Stomach (tissue), 9 donors: ENCODE measurements around the gene FAM120B. TPM values are rescaled to one million over a fixed set of nuclear protein-coding genes. Genes with fewer than 3 reads are reported as not detected.

ENCODE experiments used
- DNase-seq, 2 donors: peaks; one replicate each; pipeline versions ENCODE4 v3.0.0 to v3.0.0-alpha.2; 2013 to 2019
- H3K27ac ChIP-seq, 5 donors: fragments of 200-600 bp in 4 of 5; sonication (generic) in 4 of 5; one replicate each; pipeline ENCODE4 v1.5.1; 2013 to 2019; ENCODE audit warnings: mild to moderate bottlenecking in 1 of 5, moderate library complexity in 1 of 5
- H3K27me3 ChIP-seq, 3 donors: fragments of 200-600 bp; sonication (generic); one replicate each; pipeline ENCODE4 v1.5.1; 2017 to 2019; ENCODE audit warnings: mixed run types in 1 of 3
- H3K36me3 ChIP-seq, 4 donors: fragments of 200-600 bp; sonication (generic); 1 replicate in 3 of 4; 2 replicates in 1 of 4; pipeline ENCODE4 v1.5.1; 2016 to 2019
- H3K4me1 ChIP-seq, 4 donors: fragments of 200-600 bp; sonication (generic); one replicate each; pipeline ENCODE4 v1.5.1; 2016 to 2019
- H3K4me3 ChIP-seq, 4 donors: fragments of 200-600 bp; sonication (generic) in 3 of 4; one replicate each; pipeline ENCODE4 v1.5.1; 2016 to 2019; ENCODE audit warnings: mild to moderate bottlenecking in 1 of 4
- H3K9me3 ChIP-seq, 4 donors: fragments of 200-600 bp; sonication (generic); one replicate each; pipeline ENCODE4 v1.5.1; 2016 to 2019
- CTCF ChIP-seq, 7 experiments: fragments of 450-650 bp in 4 of 7; fragments of 200-600 bp in 3 of 7; sonication (generic) in 3 of 7; IDR thresholded peaks; one replicate each; pipeline ENCODE4 v1.5.1; 2016 to 2019; ENCODE audit warnings: antibody characterized with exemption in 7 of 7, control low read depth in 2 of 7, mild to moderate bottlenecking in 1 of 7
- EP300 ChIP-seq: sonication (generic); formaldehyde crosslinking; IDR thresholded peaks from one replicate; pipeline ENCODE4 v1.6.1; 2017; ENCODE audit warnings: antibody characterized with exemption
- POLR2A ChIP-seq, 4 donors: fragments of 450-650 bp; IDR thresholded peaks; one replicate each; pipeline ENCODE4 v1.6.1; 2016; ENCODE audit warnings: antibody characterized with exemption in 4 of 4, control low read depth in 2 of 4, mild to moderate bottlenecking in 1 of 4, moderate library complexity in 1 of 4
- POLR2AphosphoS5 ChIP-seq, 3 donors: sonication (generic); formaldehyde crosslinking; IDR thresholded peaks; one replicate each; pipeline ENCODE4 v1.6.1; 2016; ENCODE audit warnings: antibody characterized with exemption in 3 of 3
- WGBS, 5 donors: extraction: QIAGEN DNeasy Blood & Tissue Kit in 3 of 5; methylation state at CpG; one replicate each; pipeline versions ENCODE4 v1.1.5 to v1.1.7; 2013 to 2018; 5-methylcytosine and 5-hydroxymethylcytosine counted together
- intact Hi-C: fragments of 100-400 bp; cut with DNase I; formaldehyde crosslinking; loops from one replicate; pipeline ENCODE4 v1.15.1; 2023; ENCODE audit warnings: low total_unique reads
- polyA plus RNA-seq, 3 donors: library from polyadenylated mRNA; stranded (reverse); fragments of 200-250 nt; gene quantifications; one replicate each; pipeline ENCODE4 v1.2.3, GENCODE V29; 2013
- total RNA-seq, 5 donors: library from RNA; depleted of rRNA; stranded (reverse); fragments of >200 nt; gene quantifications; one replicate each; pipeline versions ENCODE4 v1.1.0 to v1.2.3, GENCODE V29; 2014 to 2016
- donor health status: healthy with polysubstance abuse.
- donor health status: Bipolar disorder and iron deficiency.
- donor health status: healthy.

Gene FAM120B
- total and polyA plus RNA-seq, 8 donors: 6.4 to 66.5 (median 27.3) TPM

GRCh38 chr6:170357812-170358211 is 51.3 kb downstream of the FAM120B start:
- no peak overlapping the region for H3K27ac ChIP-seq
- WGBS, 5 donors: 91 to 97% (median 92%) methylated on average over 5 of the region's 5 CpGs
- no peak for DNase-seq

GRCh38 chr6:170358496-170358895 is 51.9 kb downstream of the FAM120B start:
- peak in 1 of 2 donors; percentile 74 for DNase-seq
- Histone ChIP-seq H3K9me3 (no peaks in the 10 kb centered on the region), H3K36me3 (peaks cover 10 to 82% (median 77%) of the 10 kb centered on the region in 4 donors), H3K27ac (peak overlapping the region in 1 of 5 donors; percentile 20), H3K4me1 (peaks cover 5 to 17% (median 14%) of the 10 kb centered on the region in 4 donors), H3K27me3 (no peaks in the 10 kb centered on the region), H3K4me3 (no peak overlapping the region)
- TF ChIP-seq CTCF (IDR thresholded peaks at IDR 0.05) (no peak), EP300 (no peak), POLR2AphosphoS5 (IDR thresholded peaks at IDR 0.05) (no peak)
- intact Hi-C loops: no loop called here
- WGBS, 5 donors: 28 to 56% (median 35%) methylated on average over 6 of the region's 6 CpGs

More at GRCh38 chr6:170357812-170358211, 51.3 kb downstream of the FAM120B start:
- Histone ChIP-seq H3K9me3 (no peaks in the 10 kb centered on the region), H3K4me1 (peaks cover 5 to 17% (median 14%) of the 10 kb centered on the region in 4 donors), H3K4me3 (no peak overlapping the region), H3K27me3 (no peaks in the 10 kb centered on the region), H3K36me3 (peaks cover 8 to 75% (median 70%) of the 10 kb centered on the region in 4 donors)
- no peak for TF ChIP-seq EP300
- no peak for TF ChIP-seq CTCF (IDR thresholded peaks at IDR 0.05)
- no peak for TF ChIP-seq POLR2A (IDR thresholded peaks at IDR 0.05)
- no peak for TF ChIP-seq POLR2AphosphoS5 (IDR thresholded peaks at IDR 0.05)
- intact Hi-C loops: no loop called here

GRCh38 chr6:170360476-170360875 is 53.9 kb downstream of the FAM120B start:
- Histone ChIP-seq H3K27ac (no peak overlapping the region), H3K9me3 (no peaks in the 10 kb centered on the region), H3K36me3 (peaks cover 10 to 96% (median 95%) of the 10 kb centered on the region in 4 donors), H3K27me3 (no peaks in the 10 kb centered on the region), H3K4me3 (no peak overlapping the region), H3K4me1 (peaks cover 5 to 23% (median 15%) of the 10 kb centered on the region in 4 donors)
- no peak for TF ChIP-seq POLR2A (IDR thresholded peaks at IDR 0.05)
- no peak for TF ChIP-seq CTCF (IDR thresholded peaks at IDR 0.05)
- 44 to 74% (median 68%) methylated on average over 5 of the region's 5 CpGs for WGBS, 5 donors
- intact Hi-C loops: no loop called here
- no peak for DNase-seq

- no peak overlapping the region for H3K4me3 ChIP-seq
- TF ChIP-seq EP300: no peak
- no peak for TF ChIP-seq POLR2A (IDR thresholded peaks at IDR 0.05)
- TF ChIP-seq CTCF (IDR thresholded peaks at IDR 0.05): no peak
- TF ChIP-seq POLR2AphosphoS5 (IDR thresholded peaks at IDR 0.05): no peak
- intact Hi-C loops: no loop called here
- H3K36me3 ChIP-seq: peaks cover 10 to 96% (median 95%) of the 10 kb centered on the region in 4 donors
- no peaks in the 10 kb centered on the region for H3K9me3 ChIP-seq
- H3K27me3 ChIP-seq: no peaks in the 10 kb centered on the region
- WGBS, 5 donors: 93 to 99% (median 98%) methylated on average over 3 of the region's 3 CpGs
- peaks cover 5 to 32% (median 16%) of the 10 kb centered on the region in 4 donors for H3K4me1 ChIP-seq
- no peak for DNase-seq
- no peak overlapping the region for H3K27ac ChIP-seq
Observed at GRCh38 chr6:170361335-170361734, 54.8 kb downstream of the FAM120B start.
